Measurements from ENCODE around the gene CAMTA1. TPM values are rescaled to one million over a fixed set of nuclear protein-coding genes. Genes with fewer than 3 reads are reported as not detected.

The CAMTA1 gene
- polyA plus RNA-seq, 1 donor (not counting 4 experiments of a cell fraction or from before 2014, with no cell fraction given) = 51.4 TPM

- no peaks in the 10 kb centered on the region for H3K4me1 ChIP-seq (ENCODE audit: control insufficient read depth, extremely low read depth, insufficient read depth, low read length)
- H3K9me1 ChIP-seq (ENCODE audit: control insufficient read depth, extremely low read depth, insufficient read depth, low read length) = no peaks in the 10 kb centered on the region
- H3K4me2 ChIP-seq (ENCODE audit: control insufficient read depth, extremely low read depth, insufficient read depth, low read depth, low read length) = no peak overlapping the region
- no peak for TF ChIP-seq CTCF (optimal IDR thresholded peaks at IDR 0.05 in 1 of 3, IDR thresholded peaks at IDR 0.05 in 1 of 3, conservative IDR thresholded peaks at IDR 0.05 in 1 of 3; ENCODE audit: extremely low read depth in 1 of 3, insufficient read depth in 2 of 3, low read length in 3 of 3)
- no peak for TF ChIP-seq EZH2 (IDR thresholded peaks at IDR 0.05; ENCODE audit: low read length)
- dilution Hi-C loops (cut with MboI; ENCODE audit: extremely low pct_ligation_motif_present, low sequenced_read_pairs) = no loop called here
- DNase-seq (ENCODE audit: low read depth, low spot score) (no peak), FAIRE-seq (no peak)
- H3K79me2 ChIP-seq (ENCODE audit: control insufficient read depth, insufficient read depth, low read length) = no peaks in the 10 kb centered on the region
- H3K9ac ChIP-seq (ENCODE audit: control insufficient read depth, extremely low read depth, insufficient read depth, low read length) = no peak overlapping the region
- H3K4me3 ChIP-seq (ENCODE audit: control insufficient read depth in 2 of 3, extremely low read depth in 1 of 3, insufficient read depth in 2 of 3, low read depth in 1 of 3, low read length in 3 of 3) = no peak overlapping the region
- no peaks in the 10 kb centered on the region for H3K36me3 ChIP-seq (ENCODE audit: control insufficient read depth in 2 of 2, extremely low read depth in 1 of 2, insufficient read depth in 2 of 2, low read length in 2 of 2)
- H4K20me1 ChIP-seq (ENCODE audit: control insufficient read depth, extremely low read depth, insufficient read depth, low read length) = no peaks in the 10 kb centered on the region
- no peak overlapping the region for H2AFZ ChIP-seq (ENCODE audit: control insufficient read depth, low read length)
- no peaks in the 10 kb centered on the region for H3K9me3 ChIP-seq (ENCODE audit: control insufficient read depth, low read depth, low read length)
- H3K27ac ChIP-seq (ENCODE audit: control insufficient read depth, insufficient read depth, low read length) = no peak overlapping the region
- H3K27me3 ChIP-seq (ENCODE audit: control insufficient read depth, extremely low read depth, insufficient read depth, low read length) = peaks cover 15% of the 10 kb centered on the region
Measured at GRCh38 chr1:7429290-7429689, 644.0 kb downstream of the CAMTA1 start.

GRCh38 chr1:7430047-7430608 lies 644.9 kb downstream of the CAMTA1 start:
- Histone ChIP-seq H3K9ac (ENCODE audit: control insufficient read depth, extremely low read depth, insufficient read depth, low read length) (no peak overlapping the region), H3K27ac (ENCODE audit: control insufficient read depth, insufficient read depth, low read length) (no peak overlapping the region), H3K4me3 (ENCODE audit: control insufficient read depth in 2 of 3, extremely low read depth in 1 of 3, insufficient read depth in 2 of 3, low read depth in 1 of 3, low read length in 3 of 3) (no peak overlapping the region), H3K4me2 (ENCODE audit: control insufficient read depth, extremely low read depth, insufficient read depth, low read depth, low read length) (no peak overlapping the region), H3K4me1 (ENCODE audit: control insufficient read depth, extremely low read depth, insufficient read depth, low read length) (no peaks in the 10 kb centered on the region), H3K36me3 (ENCODE audit: control insufficient read depth in 2 of 2, extremely low read depth in 1 of 2, insufficient read depth in 2 of 2, low read length in 2 of 2) (no peaks in the 10 kb centered on the region), H3K9me1 (ENCODE audit: control insufficient read depth, extremely low read depth, insufficient read depth, low read length) (no peaks in the 10 kb centered on the region), H4K20me1 (ENCODE audit: control insufficient read depth, extremely low read depth, insufficient read depth, low read length) (no peaks in the 10 kb centered on the region), H3K9me3 (ENCODE audit: control insufficient read depth, low read depth, low read length) (no peaks in the 10 kb centered on the region), H3K27me3 (ENCODE audit: control insufficient read depth, extremely low read depth, insufficient read depth, low read length) (peaks cover 13% of the 10 kb centered on the region), H3K79me2 (ENCODE audit: control insufficient read depth, insufficient read depth, low read length) (no peaks in the 10 kb centered on the region), H2AFZ (ENCODE audit: control insufficient read depth, low read length) (no peak overlapping the region)
- dilution Hi-C loops (cut with MboI; ENCODE audit: extremely low pct_ligation_motif_present, low sequenced_read_pairs) = no loop called here
- DNase-seq (ENCODE audit: low read depth, low spot score) (no peak), FAIRE-seq (no peak)
- TF ChIP-seq EZH2 (IDR thresholded peaks at IDR 0.05; ENCODE audit: low read length) = no peak
- TF ChIP-seq CTCF (optimal IDR thresholded peaks at IDR 0.05 in 1 of 3, IDR thresholded peaks at IDR 0.05 in 1 of 3, conservative IDR thresholded peaks at IDR 0.05 in 1 of 3; ENCODE audit: extremely low read depth in 1 of 3, insufficient read depth in 2 of 3, low read length in 3 of 3) = no peak

All from keratinocyte (primary cell).